GM23338 (cell line): ENCODE data around the gene METTL17.

ENCODE experiments used
- CREB1 ChIP-seq: fragments of 250-450 bp; sonication (Bioruptor Pico); IDR thresholded peaks from 2 replicates; pipeline ENCODE4 v1.5.0; 2020; ENCODE audit warnings: low read depth, mild to moderate bottlenecking, moderate library complexity
- EZH2 ChIP-seq: fragments of 200-600 bp; sonication (generic); IDR thresholded peaks from one replicate; pipeline ENCODE4 v1.8.0; 2017; ENCODE audit warnings: antibody characterized with exemption, mild to moderate bottlenecking, low read depth; ENCODE audit not compliant: unreplicated experiment
- POLR2AphosphoS5 ChIP-seq: IDR thresholded peaks from 2 replicates; pipeline ENCODE4 v1.6.1; 2016; ENCODE audit warnings: antibody characterized with exemption, low read depth
- TF ChIP-seq, protein P1 (sequence below), 2 experiments: fragments of 200-600 bp in 1 of 2; sonication (generic) in 1 of 2; conservative IDR thresholded peaks; 2 replicates each; pipeline versions ENCODE4 v1.5.1 to v1.6.1; 2016 to 2017; ENCODE audit warnings: antibody characterized with exemption in 2 of 2, low read depth in 2 of 2, mild to moderate bottlenecking in 2 of 2, moderate library complexity in 1 of 2
- TF ChIP-seq, protein P2 (sequence below): IDR thresholded peaks from one replicate; pipeline ENCODE4 v1.6.1; 2018; ENCODE audit warnings: antibody characterized with exemption; ENCODE audit not compliant: unreplicated experiment

DNA sequence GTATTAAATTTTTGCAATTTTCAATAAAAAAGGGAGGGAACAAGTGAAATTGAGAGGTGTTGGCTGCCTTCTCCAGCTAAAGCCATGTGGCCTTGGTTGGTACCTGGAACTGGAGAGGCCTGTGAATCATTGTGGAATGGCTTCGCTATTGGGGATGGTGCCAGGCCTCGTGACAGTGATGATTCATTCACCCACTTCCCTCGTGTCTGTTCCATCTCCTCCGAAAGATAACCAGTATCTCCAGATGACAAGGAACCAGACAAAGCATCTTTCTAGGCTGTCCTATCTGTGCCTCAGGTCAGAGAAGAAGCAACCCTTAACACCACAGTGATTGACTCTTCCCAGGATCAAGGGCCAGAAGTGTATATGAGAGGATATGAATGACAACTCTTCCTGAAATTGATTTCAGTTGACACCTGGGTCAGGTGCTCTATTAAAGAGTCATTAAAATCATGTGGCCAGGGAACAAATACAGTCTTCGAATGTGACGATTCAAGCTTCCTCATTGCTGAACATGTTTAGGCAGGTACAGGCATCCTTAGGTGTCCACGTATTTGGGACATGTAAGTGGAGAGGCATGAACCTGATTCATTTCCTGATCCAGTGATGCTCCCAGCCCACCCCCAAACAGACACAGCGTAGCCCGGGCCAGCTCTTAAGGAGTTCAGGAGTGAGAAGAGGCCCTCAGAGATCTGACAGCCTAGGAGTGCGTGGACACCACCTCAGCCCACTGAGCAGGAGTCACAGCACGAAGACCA lies 52.1 kb downstream of the METTL17 start, which contains the start of gene RNASE7:
- TF ChIP-seq, protein P1, sequence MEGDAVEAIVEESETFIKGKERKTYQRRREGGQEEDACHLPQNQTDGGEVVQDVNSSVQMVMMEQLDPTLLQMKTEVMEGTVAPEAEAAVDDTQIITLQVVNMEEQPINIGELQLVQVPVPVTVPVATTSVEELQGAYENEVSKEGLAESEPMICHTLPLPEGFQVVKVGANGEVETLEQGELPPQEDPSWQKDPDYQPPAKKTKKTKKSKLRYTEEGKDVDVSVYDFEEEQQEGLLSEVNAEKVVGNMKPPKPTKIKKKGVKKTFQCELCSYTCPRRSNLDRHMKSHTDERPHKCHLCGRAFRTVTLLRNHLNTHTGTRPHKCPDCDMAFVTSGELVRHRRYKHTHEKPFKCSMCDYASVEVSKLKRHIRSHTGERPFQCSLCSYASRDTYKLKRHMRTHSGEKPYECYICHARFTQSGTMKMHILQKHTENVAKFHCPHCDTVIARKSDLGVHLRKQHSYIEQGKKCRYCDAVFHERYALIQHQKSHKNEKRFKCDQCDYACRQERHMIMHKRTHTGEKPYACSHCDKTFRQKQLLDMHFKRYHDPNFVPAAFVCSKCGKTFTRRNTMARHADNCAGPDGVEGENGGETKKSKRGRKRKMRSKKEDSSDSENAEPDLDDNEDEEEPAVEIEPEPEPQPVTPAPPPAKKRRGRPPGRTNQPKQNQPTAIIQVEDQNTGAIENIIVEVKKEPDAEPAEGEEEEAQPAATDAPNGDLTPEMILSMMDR (conservative IDR thresholded peaks at IDR 0.05; ENCODE audit: low read depth in 2 of 2) = no peak
- TF ChIP-seq POLR2AphosphoS5 (no peak), EZH2 (no peak), CREB1 (CRISPR knock-in tag) (no peak)
- TF ChIP-seq, protein P2, sequence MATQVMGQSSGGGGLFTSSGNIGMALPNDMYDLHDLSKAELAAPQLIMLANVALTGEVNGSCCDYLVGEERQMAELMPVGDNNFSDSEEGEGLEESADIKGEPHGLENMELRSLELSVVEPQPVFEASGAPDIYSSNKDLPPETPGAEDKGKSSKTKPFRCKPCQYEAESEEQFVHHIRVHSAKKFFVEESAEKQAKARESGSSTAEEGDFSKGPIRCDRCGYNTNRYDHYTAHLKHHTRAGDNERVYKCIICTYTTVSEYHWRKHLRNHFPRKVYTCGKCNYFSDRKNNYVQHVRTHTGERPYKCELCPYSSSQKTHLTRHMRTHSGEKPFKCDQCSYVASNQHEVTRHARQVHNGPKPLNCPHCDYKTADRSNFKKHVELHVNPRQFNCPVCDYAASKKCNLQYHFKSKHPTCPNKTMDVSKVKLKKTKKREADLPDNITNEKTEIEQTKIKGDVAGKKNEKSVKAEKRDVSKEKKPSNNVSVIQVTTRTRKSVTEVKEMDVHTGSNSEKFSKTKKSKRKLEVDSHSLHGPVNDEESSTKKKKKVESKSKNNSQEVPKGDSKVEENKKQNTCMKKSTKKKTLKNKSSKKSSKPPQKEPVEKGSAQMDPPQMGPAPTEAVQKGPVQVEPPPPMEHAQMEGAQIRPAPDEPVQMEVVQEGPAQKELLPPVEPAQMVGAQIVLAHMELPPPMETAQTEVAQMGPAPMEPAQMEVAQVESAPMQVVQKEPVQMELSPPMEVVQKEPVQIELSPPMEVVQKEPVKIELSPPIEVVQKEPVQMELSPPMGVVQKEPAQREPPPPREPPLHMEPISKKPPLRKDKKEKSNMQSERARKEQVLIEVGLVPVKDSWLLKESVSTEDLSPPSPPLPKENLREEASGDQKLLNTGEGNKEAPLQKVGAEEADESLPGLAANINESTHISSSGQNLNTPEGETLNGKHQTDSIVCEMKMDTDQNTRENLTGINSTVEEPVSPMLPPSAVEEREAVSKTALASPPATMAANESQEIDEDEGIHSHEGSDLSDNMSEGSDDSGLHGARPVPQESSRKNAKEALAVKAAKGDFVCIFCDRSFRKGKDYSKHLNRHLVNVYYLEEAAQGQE = no peak
